ENCODE data around the gene ROR1.

DNA sequence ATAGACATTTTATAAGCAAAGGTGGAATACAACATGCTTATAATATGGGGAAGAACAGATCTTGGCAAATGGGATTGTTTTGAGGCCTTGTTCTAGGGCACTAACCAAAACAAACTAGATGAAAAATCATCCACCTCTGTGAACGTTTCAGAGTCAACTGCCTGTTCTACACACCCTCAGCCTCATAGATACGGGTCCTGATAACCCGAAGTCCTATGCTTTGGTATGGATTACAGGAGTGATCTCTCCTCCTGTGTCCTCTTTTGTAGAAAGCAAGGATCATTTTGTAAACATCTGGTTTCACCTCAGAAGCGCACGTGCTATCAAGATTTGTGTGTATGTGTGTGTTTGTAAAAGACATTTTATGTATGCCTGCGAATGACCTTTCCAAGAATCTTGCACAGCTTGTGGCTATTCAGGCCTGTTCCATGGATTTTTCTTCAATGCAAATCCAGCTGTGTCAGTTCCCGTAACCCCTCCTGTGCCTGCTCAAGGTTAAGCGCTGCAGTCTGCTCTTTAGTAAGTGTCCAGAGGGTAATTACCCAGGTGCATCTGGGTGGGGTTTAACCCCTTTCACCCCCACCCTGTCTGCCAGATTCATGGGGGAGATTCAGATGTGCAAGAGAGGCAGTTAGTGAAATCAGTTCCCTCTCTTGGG is 132.4 kb downstream of the ROR1 start:
- TF ChIP-seq, protein P1, sequence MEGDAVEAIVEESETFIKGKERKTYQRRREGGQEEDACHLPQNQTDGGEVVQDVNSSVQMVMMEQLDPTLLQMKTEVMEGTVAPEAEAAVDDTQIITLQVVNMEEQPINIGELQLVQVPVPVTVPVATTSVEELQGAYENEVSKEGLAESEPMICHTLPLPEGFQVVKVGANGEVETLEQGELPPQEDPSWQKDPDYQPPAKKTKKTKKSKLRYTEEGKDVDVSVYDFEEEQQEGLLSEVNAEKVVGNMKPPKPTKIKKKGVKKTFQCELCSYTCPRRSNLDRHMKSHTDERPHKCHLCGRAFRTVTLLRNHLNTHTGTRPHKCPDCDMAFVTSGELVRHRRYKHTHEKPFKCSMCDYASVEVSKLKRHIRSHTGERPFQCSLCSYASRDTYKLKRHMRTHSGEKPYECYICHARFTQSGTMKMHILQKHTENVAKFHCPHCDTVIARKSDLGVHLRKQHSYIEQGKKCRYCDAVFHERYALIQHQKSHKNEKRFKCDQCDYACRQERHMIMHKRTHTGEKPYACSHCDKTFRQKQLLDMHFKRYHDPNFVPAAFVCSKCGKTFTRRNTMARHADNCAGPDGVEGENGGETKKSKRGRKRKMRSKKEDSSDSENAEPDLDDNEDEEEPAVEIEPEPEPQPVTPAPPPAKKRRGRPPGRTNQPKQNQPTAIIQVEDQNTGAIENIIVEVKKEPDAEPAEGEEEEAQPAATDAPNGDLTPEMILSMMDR (IDR thresholded peaks at IDR 0.05), result no peak
- no peak for TF ChIP-seq EP300 (IDR thresholded peaks at IDR 0.05)
